HepG2 (cell line): ENCODE measurements around the gene GBP1. TPM values are rescaled to one million over a fixed set of nuclear protein-coding genes. Genes with fewer than 3 reads are reported as not detected.

Experiments
- AKAP8 ChIP-seq: sonication (generic); formaldehyde crosslinking; IDR thresholded peaks from 2 replicates; pipeline ENCODE4 v1.5.1; 2020; ENCODE audit warnings: mild to moderate bottlenecking, missing genetic modification reagents
- E2F5 ChIP-seq: sonication (generic); formaldehyde crosslinking; conservative IDR thresholded peaks from 2 replicates; pipeline ENCODE4 v1.4.0; 2020; ENCODE audit warnings: missing genetic modification reagents
- GMEB1 ChIP-seq: sonication (generic); formaldehyde crosslinking; IDR thresholded peaks from 2 replicates; pipeline ENCODE4 v1.5.1; 2020; ENCODE audit warnings: missing genetic modification reagents, mild to moderate bottlenecking, borderline replicate concordance
- KAT7 ChIP-seq: IDR thresholded peaks from 2 replicates; pipeline ENCODE4 v1.6.1; 2018; ENCODE audit warnings: borderline replicate concordance, missing compliant biosample characterization
- LRRFIP1 ChIP-seq: sonication (generic); formaldehyde crosslinking; conservative IDR thresholded peaks from 2 replicates; pipeline ENCODE4 v1.4.0; 2020; ENCODE audit warnings: missing genetic modification reagents
- NFKBIZ ChIP-seq: IDR thresholded peaks from 2 replicates; pipeline ENCODE4 v1.6.1; 2018; ENCODE audit warnings: missing genetic modification reagents, missing compliant biosample characterization
- RARG ChIP-seq: sonication (generic); formaldehyde crosslinking; IDR thresholded peaks from 2 replicates; pipeline ENCODE4 v1.4.0; 2020; ENCODE audit warnings: low read depth, mild to moderate bottlenecking, missing genetic modification reagents
- RFX3 ChIP-seq: IDR thresholded peaks from 2 replicates; pipeline ENCODE4 v1.6.1; 2016; ENCODE audit warnings: missing biosample characterization, missing genetic modification reagents
- SKI ChIP-seq: fragments of 450-650 bp; IDR thresholded peaks from one replicate; pipeline ENCODE4 v1.6.1; 2018; ENCODE audit warnings: mild to moderate bottlenecking; ENCODE audit not compliant: partially characterized antibody
- ZBTB43 ChIP-seq: sonication (generic); formaldehyde crosslinking; conservative IDR thresholded peaks from 2 replicates; pipeline ENCODE4 v1.4.0; 2020; ENCODE audit warnings: missing genetic modification reagents
- ZBTB46 ChIP-seq: sonication (generic); formaldehyde crosslinking; IDR thresholded peaks from 2 replicates; pipeline ENCODE4 v1.4.0; 2020; ENCODE audit warnings: mild to moderate bottlenecking, missing genetic modification reagents, borderline replicate concordance
- ZBTB8A ChIP-seq: sonication (generic); formaldehyde crosslinking; IDR thresholded peaks from 2 replicates; pipeline ENCODE4 v1.4.0; 2020; ENCODE audit warnings: mild to moderate bottlenecking, low read depth, missing genetic modification reagents, borderline replicate concordance
- ZNF326 ChIP-seq: sonication (generic); formaldehyde crosslinking; IDR thresholded peaks from 2 replicates; pipeline ENCODE4 v1.4.0; 2020; ENCODE audit warnings: missing genetic modification reagents, borderline replicate concordance
- ZNF337 ChIP-seq: sonication (generic); formaldehyde crosslinking; IDR thresholded peaks from 2 replicates; pipeline ENCODE4 v1.5.1; 2020; ENCODE audit warnings: missing genetic modification reagents, low read depth, mild to moderate bottlenecking, borderline replicate concordance
- ZNF556 ChIP-seq: sonication (generic); formaldehyde crosslinking; IDR thresholded peaks from 2 replicates; pipeline ENCODE4 v1.4.0; 2020; ENCODE audit warnings: mild to moderate bottlenecking, missing genetic modification reagents, borderline replicate concordance
- ZNF580 ChIP-seq: IDR thresholded peaks from 2 replicates; pipeline ENCODE4 v1.6.1; 2016; ENCODE audit warnings: low read depth, borderline replicate concordance
- ZSCAN29 ChIP-seq: sonication (generic); formaldehyde crosslinking; conservative IDR thresholded peaks from 2 replicates; pipeline ENCODE4 v1.4.0; 2020; ENCODE audit warnings: mild to moderate bottlenecking, missing genetic modification reagents
- polyA plus RNA-seq, 8 experiments: library from polyadenylated mRNA; depleted of rRNA in 3 of 8; stranded (reverse) in 7 of 8; unstranded in 1 of 8; fragments of >200 nt; fragmentation: Illumina TruSeq in 4 of 8; extraction: Trizol in 4 of 8; gene quantifications; 2 replicates each; pipeline versions ENCODE4 v1.2.1 to v1.2.3, GENCODE V29; 2011 to 2016; ENCODE audit warnings: low read depth in 4 of 8, missing spikeins in 1 of 8, mixed read lengths in 1 of 8; ENCODE audit not compliant: insufficient read depth in 1 of 8
- total RNA-seq, 5 experiments: library from RNA; depleted of rRNA; stranded (reverse); fragments of >200 nt; fragmentation: Illumina TruSeq; extraction: Trizol; gene quantifications; 2 replicates each; pipeline ENCODE4 v1.2.3, GENCODE V29; 2016; ENCODE audit warnings: low read depth in 1 of 5

GBP1 gene
- total and polyA plus RNA-seq, 2 of the 13 experiments (the other 11 are each of a cell fraction or from before 2014, with no cell fraction given), result 0.62 to 2.3 TPM

- TF ChIP-seq ZBTB8A (CRISPR knock-in tag) (no peak), KAT7 (no peak), NFKBIZ (CRISPR knock-in tag) (no peak), ZNF337 (CRISPR knock-in tag) (no peak), ZNF580 (CRISPR knock-in tag) (no peak), ZBTB46 (no peak), ZBTB43 (CRISPR knock-in tag) (0 out of 2 replicates have a peak, but pooled peaks have one; percentile 32), E2F5 (CRISPR knock-in tag) (no peak), RFX3 (CRISPR knock-in tag) (no peak), ZSCAN29 (no peak), RARG (CRISPR knock-in tag) (no peak), ZNF556 (no peak), GMEB1 (no peak), LRRFIP1 (CRISPR knock-in tag) (no peak), AKAP8 (CRISPR knock-in tag) (no peak), SKI (peak; percentile 63), ZNF326 (no peak)
These were observed 19.9 kb downstream of the GBP1 start (continued) for GRCh38 chr1:89044970-89045721.
